ENCODE data around the gene LHFPL3.

The LHFPL3 gene

DNA sequence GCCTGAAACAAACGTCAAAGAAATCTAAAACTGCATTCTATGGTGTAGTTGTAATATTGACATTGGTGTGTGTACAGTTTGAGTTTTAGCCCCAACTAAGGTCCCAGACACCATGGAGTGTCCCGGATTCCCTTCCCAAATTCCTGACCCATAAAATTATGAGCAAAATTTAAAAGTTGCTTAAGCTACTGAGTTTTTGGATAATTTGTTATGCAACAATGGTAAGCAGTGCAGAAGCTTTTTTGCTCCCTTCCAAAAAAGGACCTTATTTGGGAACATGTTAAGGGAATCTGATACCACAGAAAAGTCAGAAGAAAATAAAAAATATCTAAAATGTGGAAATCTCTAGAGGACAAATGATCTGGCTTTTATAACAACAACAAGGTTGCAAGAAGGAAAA is 622.4 kb downstream of the LHFPL3 start:
- no peaks in the 10 kb centered on the region for H3K9me2 ChIP-seq (replicated peaks; ENCODE audit: insufficient read depth, low read length)
- no peak overlapping the region for H3K4me2 ChIP-seq (ENCODE audit: low read depth, low read length)
- H3K9me3 ChIP-seq (replicated peaks; ENCODE audit: insufficient read depth, low read length): no peaks in the 10 kb centered on the region
- no peak for DNase-seq
- no peaks in the 10 kb centered on the region for H4K20me1 ChIP-seq (ENCODE audit: insufficient read depth, low read length)
- H3K4me3 ChIP-seq (ENCODE audit: low read length): no peak overlapping the region
- H3K27ac ChIP-seq (ENCODE audit: low read length): no peak overlapping the region
- TF ChIP-seq EZH2 (optimal IDR thresholded peaks at IDR 0.05; ENCODE audit: low read depth, low read length) (no peak), EZH2phosphoT487 (IDR thresholded peaks at IDR 0.05; ENCODE audit: low read length) (no peak)
- TF ChIP-seq, protein P1, sequence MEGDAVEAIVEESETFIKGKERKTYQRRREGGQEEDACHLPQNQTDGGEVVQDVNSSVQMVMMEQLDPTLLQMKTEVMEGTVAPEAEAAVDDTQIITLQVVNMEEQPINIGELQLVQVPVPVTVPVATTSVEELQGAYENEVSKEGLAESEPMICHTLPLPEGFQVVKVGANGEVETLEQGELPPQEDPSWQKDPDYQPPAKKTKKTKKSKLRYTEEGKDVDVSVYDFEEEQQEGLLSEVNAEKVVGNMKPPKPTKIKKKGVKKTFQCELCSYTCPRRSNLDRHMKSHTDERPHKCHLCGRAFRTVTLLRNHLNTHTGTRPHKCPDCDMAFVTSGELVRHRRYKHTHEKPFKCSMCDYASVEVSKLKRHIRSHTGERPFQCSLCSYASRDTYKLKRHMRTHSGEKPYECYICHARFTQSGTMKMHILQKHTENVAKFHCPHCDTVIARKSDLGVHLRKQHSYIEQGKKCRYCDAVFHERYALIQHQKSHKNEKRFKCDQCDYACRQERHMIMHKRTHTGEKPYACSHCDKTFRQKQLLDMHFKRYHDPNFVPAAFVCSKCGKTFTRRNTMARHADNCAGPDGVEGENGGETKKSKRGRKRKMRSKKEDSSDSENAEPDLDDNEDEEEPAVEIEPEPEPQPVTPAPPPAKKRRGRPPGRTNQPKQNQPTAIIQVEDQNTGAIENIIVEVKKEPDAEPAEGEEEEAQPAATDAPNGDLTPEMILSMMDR (IDR thresholded peaks at IDR 0.05; ENCODE audit: low read length): no peak
- no peaks in the 10 kb centered on the region for H3K27me3 ChIP-seq (replicated peaks; ENCODE audit: insufficient read depth, low read length)
- peaks cover 31% of the 10 kb centered on the region for H3K4me1 ChIP-seq (ENCODE audit: low read length)
- no peaks in the 10 kb centered on the region for H3K79me2 ChIP-seq (ENCODE audit: low read length)
- H2AFZ ChIP-seq (ENCODE audit: low read length): no peak overlapping the region
- no peak overlapping the region for H3K9ac ChIP-seq (ENCODE audit: low read length)
- peaks cover 5% of the 10 kb centered on the region for H3F3A ChIP-seq (ENCODE audit: insufficient read depth, low read length)
- H3K36me3 ChIP-seq (replicated peaks; ENCODE audit: insufficient read depth, low read length): no peaks in the 10 kb centered on the region

- no peaks in the 10 kb centered on the region for H3K27me3 ChIP-seq (replicated peaks; ENCODE audit: insufficient read depth, low read length)
- no peak overlapping the region for H3K4me3 ChIP-seq (ENCODE audit: low read length)
- peaks cover 32% of the 10 kb centered on the region for H3K4me1 ChIP-seq (ENCODE audit: low read length)
- H3K36me3 ChIP-seq (replicated peaks; ENCODE audit: insufficient read depth, low read length): no peaks in the 10 kb centered on the region
- no peaks in the 10 kb centered on the region for H3K79me2 ChIP-seq (ENCODE audit: low read length)
- no peak overlapping the region for H3K9ac ChIP-seq (ENCODE audit: low read length)
- H3K9me2 ChIP-seq (replicated peaks; ENCODE audit: insufficient read depth, low read length): no peaks in the 10 kb centered on the region
- no peaks in the 10 kb centered on the region for H4K20me1 ChIP-seq (ENCODE audit: insufficient read depth, low read length)
- no peak overlapping the region for H3K4me2 ChIP-seq (ENCODE audit: low read depth, low read length)
- H3K9me3 ChIP-seq (replicated peaks; ENCODE audit: insufficient read depth, low read length): no peaks in the 10 kb centered on the region
- DNase-seq: no peak
- peaks cover 13% of the 10 kb centered on the region for H3F3A ChIP-seq (ENCODE audit: insufficient read depth, low read length)
- H2AFZ ChIP-seq (ENCODE audit: low read length): no peak overlapping the region
- H3K27ac ChIP-seq (ENCODE audit: low read length): no peak overlapping the region
- TF ChIP-seq EZH2 (optimal IDR thresholded peaks at IDR 0.05; ENCODE audit: low read depth, low read length) (no peak), EZH2phosphoT487 (IDR thresholded peaks at IDR 0.05; ENCODE audit: low read length) (no peak)
- TF ChIP-seq, protein P1 (IDR thresholded peaks at IDR 0.05; ENCODE audit: low read length): no peak
Observed at GRCh38 chr7:104951546-104951945, 623.1 kb downstream of the LHFPL3 start.

DNA sequence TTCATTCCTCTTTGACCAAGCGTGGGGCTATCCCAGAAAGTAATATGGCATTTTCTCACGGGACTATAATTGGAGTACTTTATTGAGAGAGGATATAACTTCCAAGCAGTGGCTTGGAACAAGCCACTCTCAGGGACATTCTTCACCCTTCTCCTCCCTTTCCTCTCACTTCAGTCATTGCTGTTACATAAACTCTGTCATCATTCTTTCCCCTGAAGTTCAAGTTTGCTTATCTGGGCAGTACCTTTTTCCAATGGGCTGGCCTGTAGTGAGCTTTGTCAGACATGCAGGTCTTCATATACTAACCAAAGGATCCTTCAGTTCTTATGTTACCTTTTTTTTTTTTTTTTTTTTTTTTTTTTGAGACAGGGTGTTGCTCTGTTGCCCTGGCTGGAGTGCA is 626.9 kb downstream of the LHFPL3 start:
- peaks cover 44% of the 10 kb centered on the region for H3K4me1 ChIP-seq (ENCODE audit: low read length)
- H3K27me3 ChIP-seq (replicated peaks; ENCODE audit: insufficient read depth, low read length): no peaks in the 10 kb centered on the region
- H2AFZ ChIP-seq (ENCODE audit: low read length): no peak overlapping the region
- H3K4me2 ChIP-seq (ENCODE audit: low read depth, low read length): no peak overlapping the region
- no peak for DNase-seq
- peak overlapping the region; percentile 76; the same call in 1 of the 2 replicates for H3K9ac ChIP-seq (ENCODE audit: low read length)
- H3K79me2 ChIP-seq (ENCODE audit: low read length): no peaks in the 10 kb centered on the region
- no peaks in the 10 kb centered on the region for H3K9me3 ChIP-seq (replicated peaks; ENCODE audit: insufficient read depth, low read length)
- no peaks in the 10 kb centered on the region for H4K20me1 ChIP-seq (ENCODE audit: insufficient read depth, low read length)
- TF ChIP-seq, protein P1 (IDR thresholded peaks at IDR 0.05; ENCODE audit: low read length): no peak
- TF ChIP-seq EZH2 (optimal IDR thresholded peaks at IDR 0.05; ENCODE audit: low read depth, low read length) (no peak), EZH2phosphoT487 (IDR thresholded peaks at IDR 0.05; ENCODE audit: low read length) (no peak)
- H3K4me3 ChIP-seq (ENCODE audit: low read length): no peak overlapping the region
- H3F3A ChIP-seq (ENCODE audit: insufficient read depth, low read length): peaks cover 29% of the 10 kb centered on the region
- H3K27ac ChIP-seq (ENCODE audit: low read length): peak overlapping the region; percentile 97; the same call in 1 of the 2 replicates
- H3K9me2 ChIP-seq (replicated peaks; ENCODE audit: insufficient read depth, low read length): no peaks in the 10 kb centered on the region
- no peaks in the 10 kb centered on the region for H3K36me3 ChIP-seq (replicated peaks; ENCODE audit: insufficient read depth, low read length)
